Fibroblast of gingiva (primary cell): ENCODE results near the gene FAM107B.

Experiments used
- DNase-seq: peaks from one replicate; pipeline ENCODE4 v3.0.0-alpha.2; 2011; ENCODE audit warnings: low read depth

Gene FAM107B

DNA sequence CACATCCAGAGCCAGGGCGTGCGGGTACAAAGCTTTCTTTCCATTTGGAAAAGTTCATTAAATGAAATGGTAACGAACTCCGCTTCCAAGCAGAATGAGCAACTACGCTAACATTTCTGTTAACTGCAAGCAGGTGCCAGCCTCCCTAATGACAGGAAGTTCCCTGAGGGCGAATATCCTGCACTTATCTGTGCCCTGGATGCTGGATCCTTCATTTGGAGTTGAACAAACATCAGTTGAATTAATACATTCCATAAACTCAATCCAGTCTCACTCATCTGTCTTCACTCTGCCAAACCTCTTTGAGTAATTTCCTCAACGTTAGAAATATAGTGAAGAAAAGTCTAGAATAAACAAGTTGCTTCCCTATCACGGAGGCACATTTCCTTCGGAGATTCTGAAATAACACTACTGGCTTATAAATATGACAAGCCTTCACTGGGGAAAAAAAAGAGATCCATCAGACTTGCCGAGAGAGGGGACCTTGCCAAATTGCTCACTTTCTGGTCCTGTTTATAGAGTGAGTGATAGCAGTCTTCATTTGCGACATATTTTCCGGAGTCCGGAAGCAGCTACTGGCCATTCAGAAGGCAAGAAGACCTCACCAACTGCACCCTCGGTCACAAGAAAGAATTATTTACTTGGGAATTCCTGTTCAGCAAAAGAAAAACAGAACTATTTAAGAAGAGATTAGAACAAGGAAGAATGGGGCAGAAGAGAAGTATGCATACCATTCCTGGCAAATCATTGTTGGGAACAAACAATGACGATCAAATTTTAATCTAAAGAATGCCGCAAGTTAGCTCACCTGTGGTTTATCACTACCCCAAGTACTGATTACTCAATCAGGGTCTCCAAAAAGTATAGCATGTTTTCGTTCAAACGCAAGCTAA, 196.4 kb downstream of the FAM107B start:
- no peak for DNase-seq

- DNase-seq = no peak
These were observed 199.8 kb downstream of the FAM107B start for GRCh38 chr10:14574885-14575284.

DNA sequence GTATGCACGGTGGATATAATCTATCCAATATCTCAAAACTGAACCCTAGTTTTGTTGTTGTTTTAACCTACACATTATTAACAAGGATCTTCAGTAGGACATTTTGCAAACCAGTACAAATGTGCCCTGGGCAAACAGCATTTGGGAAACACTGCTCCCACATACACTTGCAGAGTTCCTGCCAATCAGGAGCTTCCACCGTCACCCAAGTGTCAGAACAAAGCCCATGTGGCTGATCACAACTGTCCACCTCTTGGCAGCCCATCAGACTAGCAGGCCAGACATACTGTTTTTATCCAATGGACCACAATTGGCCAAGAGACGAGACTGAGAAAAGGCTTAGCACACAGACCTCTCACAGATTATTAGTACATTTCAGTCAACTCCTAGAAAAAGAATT, 200.4 kb downstream of the FAM107B start:
- peak; percentile 29 for DNase-seq

GRCh38 chr10:14573666-14574261, 200.9 kb downstream of the FAM107B start:
- peak; percentile 61 for DNase-seq

DNA sequence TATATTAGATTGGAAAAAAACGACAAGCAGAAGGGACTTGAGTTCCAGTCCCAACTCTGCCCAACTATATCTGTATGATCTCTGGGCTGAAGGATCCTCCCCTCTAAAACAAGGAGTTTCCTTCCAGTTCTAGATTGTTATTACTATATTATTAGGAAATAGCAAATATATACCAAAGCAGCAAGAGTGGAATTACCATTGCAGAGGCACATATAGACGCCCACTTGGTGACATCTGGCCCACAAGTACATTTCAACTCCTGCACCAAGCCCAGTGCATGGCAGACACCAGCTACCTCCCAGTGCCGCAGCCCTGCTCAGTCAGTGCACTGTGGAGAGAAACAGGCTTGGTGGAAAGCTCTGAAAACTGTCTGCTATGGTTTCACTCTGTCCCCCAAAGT, 201.9 kb downstream of the FAM107B start:
- DNase-seq = no peak

GRCh38 chr10:14571866-14572507, 202.7 kb downstream of the FAM107B start:
- DNase-seq = peak; percentile 79

DNA sequence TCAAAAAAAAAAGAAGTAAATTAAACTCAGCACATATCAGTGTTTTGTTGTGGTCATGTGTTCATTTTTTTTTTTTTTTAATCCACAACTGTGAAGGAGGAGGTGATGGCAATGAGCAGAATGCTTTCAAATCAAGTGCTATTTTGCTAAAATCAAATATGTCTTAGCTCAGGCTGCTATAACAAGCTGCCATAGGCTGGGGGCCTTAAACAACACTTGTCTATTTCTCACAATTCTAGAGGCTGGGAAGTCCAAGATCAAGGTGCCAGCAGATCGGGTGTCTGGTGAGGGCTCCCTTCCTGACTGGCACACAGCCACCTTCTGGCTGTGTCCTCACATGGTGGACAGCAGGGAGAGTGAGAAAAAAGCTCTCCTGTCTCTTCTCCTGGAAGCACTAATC, 203.9 kb downstream of the FAM107B start:
- DNase-seq = no peak

DNA sequence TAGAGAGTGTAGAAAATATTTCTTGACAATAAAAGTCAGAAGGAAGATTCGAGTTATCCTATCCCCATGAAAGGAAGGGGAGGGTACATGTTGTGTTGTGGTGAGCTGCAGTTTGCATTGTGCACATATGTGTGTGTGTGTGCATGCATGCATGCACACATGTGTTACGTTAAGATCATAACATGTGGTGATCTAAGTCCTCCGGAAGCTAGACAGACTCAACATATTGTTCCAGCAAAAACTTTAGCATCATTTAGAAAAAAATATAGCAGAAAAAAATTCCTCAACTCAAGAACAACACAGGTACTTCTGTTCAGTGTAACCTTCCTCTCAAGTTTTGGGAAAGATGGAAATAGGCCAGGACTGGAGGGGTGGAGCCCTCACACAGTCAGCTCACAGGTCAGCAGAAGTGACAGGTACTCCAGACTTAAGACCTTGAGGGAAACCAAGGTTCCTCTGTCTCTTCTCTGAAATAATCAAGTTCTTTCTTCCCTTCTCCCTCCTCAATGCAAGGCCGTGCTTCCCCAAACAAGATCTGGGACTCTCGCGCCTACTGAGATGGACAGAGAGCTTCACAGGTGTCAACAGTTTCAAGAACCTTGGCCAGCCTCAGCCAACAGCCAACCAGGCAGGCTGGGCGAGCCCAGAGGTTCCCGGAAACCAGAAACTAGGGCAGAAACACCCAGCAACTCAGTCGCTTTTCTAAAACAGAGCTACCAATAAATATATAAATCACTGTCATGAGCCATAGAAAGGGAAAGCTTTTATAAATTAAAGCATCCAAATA, 205.2 kb downstream of the FAM107B start:
- no peak for DNase-seq

DNA sequence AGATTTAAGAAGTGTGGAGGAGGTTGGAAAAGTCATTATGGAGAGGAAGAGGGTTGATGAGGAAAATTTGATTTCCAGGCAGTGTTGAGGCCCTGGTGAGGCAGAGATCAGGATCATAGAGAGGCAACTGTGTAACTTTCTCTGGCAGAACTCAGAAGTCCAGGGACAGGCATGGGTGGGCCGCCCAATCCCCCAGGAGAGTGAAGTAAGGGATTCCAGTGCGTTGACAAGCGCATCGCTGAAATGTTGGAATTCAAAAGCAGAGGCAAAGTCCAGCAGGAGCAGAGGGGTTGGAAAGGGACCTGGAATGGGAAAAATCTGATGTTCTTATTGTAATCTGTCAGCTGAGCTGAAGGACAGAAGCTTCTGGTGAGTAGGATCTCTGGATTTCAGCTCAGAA, 207.3 kb downstream of the FAM107B start:
- DNase-seq = no peak

DNA sequence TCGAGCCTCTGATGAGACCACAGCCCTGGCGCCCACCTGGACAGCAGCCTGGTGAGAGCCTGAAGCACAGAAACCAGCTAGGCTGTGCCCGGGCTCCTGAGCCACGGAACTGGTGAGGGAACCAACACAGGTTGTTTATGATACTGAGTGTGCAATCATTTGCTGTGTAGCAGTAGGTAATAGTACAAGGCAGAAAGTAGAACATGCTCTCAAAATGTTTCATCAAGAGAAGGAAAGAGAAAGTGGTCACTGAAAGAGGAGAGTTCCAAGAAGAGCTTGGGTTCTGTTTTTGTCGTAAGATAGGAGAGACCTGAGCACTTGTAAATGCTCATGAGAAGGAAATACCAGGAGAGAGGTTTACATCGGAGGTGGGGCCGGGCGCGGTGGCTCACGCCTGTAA, 208.2 kb downstream of the FAM107B start:
- DNase-seq = no peak

- DNase-seq = no peak
These were observed 209.5 kb downstream of the FAM107B start for GRCh38 chr10:14565199-14565598.

DNA sequence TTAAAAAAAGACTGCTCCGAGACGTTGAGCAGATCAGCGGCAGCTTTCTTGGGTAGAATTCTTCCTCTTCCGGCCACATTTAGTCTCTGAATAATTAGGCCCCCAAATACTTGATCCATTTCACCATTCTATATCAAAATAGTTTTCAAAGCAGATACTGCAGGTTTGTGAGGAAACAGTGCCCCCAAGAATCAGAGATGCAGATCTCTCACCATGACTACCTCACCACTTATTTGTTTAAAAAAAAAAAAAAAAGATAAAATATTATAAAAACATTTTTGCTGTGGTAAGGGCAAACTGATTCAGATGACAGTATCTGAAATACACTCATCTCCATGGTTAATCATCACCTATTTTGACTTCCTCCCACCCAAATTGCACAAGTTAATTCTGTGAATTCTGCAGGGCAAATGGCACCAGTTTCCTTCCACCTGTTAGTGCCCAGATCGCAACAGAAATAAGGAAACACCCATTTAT, 210.4 kb downstream of the FAM107B start:
- DNase-seq = no peak

- DNase-seq = no peak
These were observed 211.2 kb downstream of the FAM107B start for GRCh38 chr10:14563359-14563940.

DNA sequence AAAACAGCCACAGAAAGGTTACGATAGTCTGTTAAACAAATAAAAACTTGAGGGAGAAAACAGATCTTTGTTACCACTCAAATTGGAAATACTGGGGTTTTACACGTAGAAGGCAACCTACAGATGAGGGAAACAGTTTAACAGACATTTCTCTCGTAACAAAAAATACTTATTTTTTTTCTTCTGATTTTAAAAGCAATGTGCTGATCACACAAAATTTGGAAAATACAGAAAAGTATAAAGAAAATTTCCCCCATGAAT, 211.7 kb downstream of the FAM107B start:
- no peak for DNase-seq

- peak; percentile 13 for DNase-seq
These were observed 212.2 kb downstream of the FAM107B start for GRCh38 chr10:14562218-14563075.

DNA sequence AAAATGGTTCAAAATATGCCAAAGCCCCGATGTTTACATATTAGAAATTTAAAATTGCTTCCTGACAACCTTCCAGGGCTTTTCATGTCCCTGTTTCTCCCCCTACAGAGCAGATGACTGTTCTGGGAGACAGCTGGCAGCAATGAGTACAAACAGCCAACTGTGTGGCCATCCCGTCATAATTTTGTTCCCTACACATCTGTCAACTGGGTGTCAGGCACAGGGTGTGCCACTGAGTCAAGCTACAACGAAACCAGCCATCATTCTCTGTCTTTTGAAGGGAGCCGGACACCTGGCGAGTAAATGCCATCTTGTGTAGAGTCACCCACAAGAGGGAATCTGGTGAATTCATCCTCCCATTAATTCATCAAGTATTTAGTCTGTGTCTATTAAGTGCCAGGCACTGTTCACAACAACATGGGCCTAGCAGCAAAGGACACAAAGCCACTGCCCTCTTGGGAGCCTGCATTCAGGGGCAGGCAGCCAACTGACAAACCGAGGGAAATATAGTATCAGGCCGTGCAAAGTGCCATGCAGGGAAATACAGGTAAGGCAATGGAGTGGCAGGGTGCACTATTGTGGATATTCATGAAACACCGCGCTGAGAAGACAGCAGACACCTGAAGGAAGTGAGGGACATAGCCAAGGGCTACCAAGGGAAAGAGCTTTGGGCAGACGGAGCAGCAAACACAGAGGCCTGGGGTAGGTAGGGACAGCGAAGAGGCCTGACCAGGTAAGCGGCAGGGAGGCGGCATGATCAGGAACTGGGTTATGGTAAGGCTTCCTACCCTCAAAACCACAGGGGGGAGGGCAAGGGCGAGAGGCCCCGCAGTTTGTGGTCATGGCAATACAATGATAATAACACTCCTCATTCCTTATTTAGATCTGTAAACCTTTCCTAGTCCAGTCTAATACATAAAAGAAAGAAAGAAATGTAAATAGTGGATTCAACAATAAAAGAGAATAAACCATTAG, 213.6 kb downstream of the FAM107B start:
- no peak for DNase-seq

DNA sequence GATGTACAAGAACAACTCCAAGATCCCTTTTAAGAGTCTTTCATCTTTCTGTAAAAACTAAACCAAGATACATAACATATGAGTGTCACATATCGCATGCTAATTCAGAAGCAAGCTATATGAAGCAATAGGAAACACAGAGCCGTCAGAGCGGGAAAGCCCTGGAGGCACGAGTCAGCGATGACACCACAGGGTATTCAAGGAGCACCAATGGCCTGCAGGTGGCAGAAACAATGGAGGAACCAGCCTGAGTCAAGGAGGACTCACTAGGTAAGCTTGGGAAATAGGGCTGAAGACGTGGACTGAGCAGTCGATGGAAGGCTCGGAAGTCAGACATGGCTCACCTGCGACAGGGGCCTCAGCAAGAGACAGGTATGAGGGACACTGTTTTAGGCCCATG, 214.4 kb downstream of the FAM107B start:
- peak; percentile 73 for DNase-seq

GRCh38 chr10:14558025-14558424, 216.7 kb downstream of the FAM107B start:
- no peak for DNase-seq

- no peak for DNase-seq
These were observed 217.1 kb downstream of the FAM107B start for GRCh38 chr10:14557567-14557966.
